ENCODE results near the gene SH3RF2. TPM values are rescaled to one million over a fixed set of nuclear protein-coding genes. Genes with fewer than 3 reads are reported as not detected.

SH3RF2 gene
- total and polyA plus RNA-seq, 2 donors (not counting 1 experiment from before 2014, with no cell fraction given): 0.03 TPM; not detected in 1

- H3K27ac ChIP-seq (ENCODE audit: low read length in 2 of 2): no peak overlapping the region
- H2AFZ ChIP-seq (ENCODE audit: insufficient read depth, low read depth, low read length, poor library complexity, severe bottlenecking): no peak overlapping the region
- no peak overlapping the region for H3K27ac Mint-ChIP-seq
- H3K4me3 ChIP-seq (ENCODE audit: control extremely low read depth in 1 of 5, extremely low read depth in 1 of 5, insufficient read depth in 1 of 5, low read depth in 2 of 5, low read length in 4 of 5): no peak overlapping the region
- no peak for ATAC-seq (ENCODE audit: low read depth)
- TF ChIP-seq EZH2 (IDR thresholded peaks at IDR 0.05; ENCODE audit: borderline replicate concordance, insufficient read depth, low read depth, low read length, poor library complexity, severe bottlenecking) (no peak), CTCF (IDR thresholded peaks at IDR 0.05) (no peak)
- H4K20me1 ChIP-seq (ENCODE audit: control insufficient read depth, insufficient read depth, low read length, poor library complexity, severe bottlenecking): no peaks in the 10 kb centered on the region
- H3K9me3 Mint-ChIP-seq (ENCODE audit: insufficient read depth): no peaks in the 10 kb centered on the region
- POLR2A ChIA-PET: no interaction called here
- 82% methylated on average over 5 of the region's 5 CpGs for WGBS (ENCODE audit: insufficient coverage)
- H3K27me3 Mint-ChIP-seq: peaks cover 7% of the 10 kb centered on the region
- no peaks in the 10 kb centered on the region for H3K79me2 ChIP-seq (ENCODE audit: control insufficient read depth, insufficient read depth, low read length)
- intact Hi-C loops (cut with micrococcal nuclease): no loop called here
- no peaks in the 10 kb centered on the region for H3K27me3 ChIP-seq (replicated peaks in 1 of 4; ENCODE audit: control extremely low read depth in 1 of 4, control insufficient read depth in 3 of 4, insufficient read depth in 4 of 4, low read length in 3 of 4)
- H3K9me3 ChIP-seq (ENCODE audit: control extremely low read depth in 1 of 3, control insufficient read depth in 2 of 3, insufficient read depth in 1 of 3, low read length in 2 of 3): no peaks in the 10 kb centered on the region
- no peaks in the 10 kb centered on the region for H3K4me1 Mint-ChIP-seq
- no peak overlapping the region for H3K4me3 Mint-ChIP-seq
- CTCF ChIA-PET: no interaction called here
- DNase-seq: no peak
- no peaks in the 10 kb centered on the region for H3K36me3 ChIP-seq (replicated peaks in 1 of 2; ENCODE audit: control extremely low read depth in 1 of 2, control insufficient read depth in 1 of 2, extremely low read depth in 1 of 2, insufficient read depth in 2 of 2, low read length in 1 of 2)
- no peak overlapping the region for H3K4me2 ChIP-seq (replicated peaks; ENCODE audit: low read depth, low read length, poor library complexity, severe bottlenecking)
- no peaks in the 10 kb centered on the region for H3K4me1 ChIP-seq (ENCODE audit: control insufficient read depth in 2 of 2, insufficient read depth in 2 of 2, low read length in 2 of 2)
- H3K9ac ChIP-seq (ENCODE audit: low read length): no peak overlapping the region
Observed at GRCh38 chr5:146042628-146043279, 106.4 kb downstream of the SH3RF2 start.

GRCh38 chr5:146043722-146044121 lies 107.3 kb downstream of the SH3RF2 start:
- no peaks in the 10 kb centered on the region for H3K9me3 ChIP-seq (ENCODE audit: control extremely low read depth in 1 of 3, control insufficient read depth in 2 of 3, insufficient read depth in 1 of 3, low read length in 2 of 3)
- H3K9ac ChIP-seq (ENCODE audit: low read length): no peak overlapping the region
- POLR2A ChIA-PET: no interaction called here
- no peak overlapping the region for H3K4me3 ChIP-seq (ENCODE audit: control extremely low read depth in 1 of 5, extremely low read depth in 1 of 5, insufficient read depth in 1 of 5, low read depth in 2 of 5, low read length in 4 of 5)
- no peaks in the 10 kb centered on the region for H4K20me1 ChIP-seq (ENCODE audit: control insufficient read depth, insufficient read depth, low read length, poor library complexity, severe bottlenecking)
- TF ChIP-seq CTCF (IDR thresholded peaks at IDR 0.05): no peak
- no peak for TF ChIP-seq EZH2 (IDR thresholded peaks at IDR 0.05; ENCODE audit: borderline replicate concordance, insufficient read depth, low read depth, low read length, poor library complexity, severe bottlenecking)
- H2AFZ ChIP-seq (ENCODE audit: insufficient read depth, low read depth, low read length, poor library complexity, severe bottlenecking): no peak overlapping the region
- DNase-seq (no peak), ATAC-seq (ENCODE audit: low read depth) (no peak)
- Mint-ChIP-seq H3K4me1 (no peaks in the 10 kb centered on the region), H3K9me3 (ENCODE audit: insufficient read depth) (no peaks in the 10 kb centered on the region), H3K4me3 (no peak overlapping the region), H3K27ac (no peak overlapping the region), H3K27me3 (peaks cover 10% of the 10 kb centered on the region)
- no peaks in the 10 kb centered on the region for H3K4me1 ChIP-seq (ENCODE audit: control insufficient read depth in 2 of 2, insufficient read depth in 2 of 2, low read length in 2 of 2)
- WGBS (ENCODE audit: insufficient coverage): 100% methylated on average over 1 of the region's 4 CpGs
- intact Hi-C loops (cut with micrococcal nuclease): no loop called here
- H3K27ac ChIP-seq (ENCODE audit: low read length in 2 of 2): no peak overlapping the region
- H3K27me3 ChIP-seq (replicated peaks in 1 of 4; ENCODE audit: control extremely low read depth in 1 of 4, control insufficient read depth in 3 of 4, insufficient read depth in 4 of 4, low read length in 3 of 4): no peaks in the 10 kb centered on the region
- H3K79me2 ChIP-seq (ENCODE audit: control insufficient read depth, insufficient read depth, low read length): no peaks in the 10 kb centered on the region
- H3K36me3 ChIP-seq (replicated peaks in 1 of 2; ENCODE audit: control extremely low read depth in 1 of 2, control insufficient read depth in 1 of 2, extremely low read depth in 1 of 2, insufficient read depth in 2 of 2, low read length in 1 of 2): no peaks in the 10 kb centered on the region
- CTCF ChIA-PET: no interaction called here
- no peak overlapping the region for H3K4me2 ChIP-seq (replicated peaks; ENCODE audit: low read depth, low read length, poor library complexity, severe bottlenecking)

All from B cell (primary cell).